CD1c-positive myeloid dendritic cell (primary cell): Measurements from ENCODE around the gene RALBP1.
A peak's percentile ranks its signal among the peaks of the same experiment; 100 is the strongest.
"Not testable (repeated sequence)": the region's sequence is repeated elsewhere in the genome, so short reads cannot be mapped to it uniquely, and the experiment has no call there.

Experiments
- DNase-seq: peaks from one replicate; pipeline ENCODE4 v3.0.0-alpha.2; 2016; ENCODE audit errors: extremely low spot score

RALBP1 gene

GRCh38 chr18:9454061-9454703 is 21.1 kb upstream of the RALBP1 start:
- DNase-seq = no peak

DNA sequence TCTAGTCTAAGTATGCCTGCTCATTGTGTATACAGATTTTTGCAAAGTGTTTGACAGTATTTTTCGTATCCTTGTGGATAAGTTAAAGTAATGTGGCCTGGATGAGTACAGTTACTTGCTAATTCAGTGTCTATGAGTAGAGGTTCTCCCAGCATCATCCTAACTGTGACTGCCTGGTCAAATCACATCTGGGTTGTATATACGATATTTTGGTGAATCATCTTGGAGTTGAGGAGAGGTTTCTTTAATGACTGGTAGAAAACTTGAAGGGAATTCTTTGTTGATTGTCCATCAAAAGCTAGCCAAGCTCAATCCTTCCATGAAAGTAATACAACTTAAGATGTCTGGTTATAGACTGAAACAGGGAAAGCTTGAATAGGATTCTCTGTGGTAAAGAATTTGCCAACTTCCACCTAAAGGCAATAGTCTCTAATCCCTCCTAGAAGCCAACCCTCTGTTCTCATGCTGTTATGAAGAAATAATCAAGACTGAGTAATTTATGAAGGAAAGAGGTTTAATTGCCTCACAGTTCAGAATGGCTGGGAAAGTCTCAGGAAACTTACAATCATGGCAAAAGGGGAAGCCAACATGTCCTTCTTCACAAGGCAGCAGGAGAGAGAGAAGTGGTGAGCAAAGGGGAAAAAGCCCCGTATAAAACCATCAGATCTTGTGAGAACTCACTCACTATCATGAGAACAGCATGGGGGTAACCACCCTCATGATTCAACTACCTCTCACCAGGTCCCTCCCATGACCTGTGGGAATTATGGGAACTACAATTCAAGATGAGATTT is 19.4 kb upstream of the RALBP1 start:
- no peak for DNase-seq

- DNase-seq = no peak
These were observed 9.2 kb upstream of the RALBP1 start for GRCh38 chr18:9466127-9466526.

DNA sequence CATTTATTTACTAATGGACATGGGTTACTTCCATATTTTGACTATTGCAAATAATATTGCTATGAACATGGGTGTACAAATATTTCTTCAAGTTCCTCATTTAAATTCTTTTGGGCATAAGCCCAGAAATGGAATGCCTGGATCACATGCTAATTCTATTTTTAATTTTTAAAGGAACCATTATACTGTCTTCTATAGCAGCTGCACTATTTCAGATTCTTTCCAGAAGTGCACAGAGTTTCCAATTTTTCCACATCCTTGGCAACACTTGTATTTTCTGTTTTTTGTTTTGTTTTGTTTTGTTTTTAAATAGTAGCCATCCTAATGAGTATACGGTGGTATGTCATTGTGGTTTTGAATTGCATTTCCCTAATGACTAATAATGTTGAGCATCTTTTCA is 8.5 kb upstream of the RALBP1 start:
- peak; percentile 43 for DNase-seq

DNA sequence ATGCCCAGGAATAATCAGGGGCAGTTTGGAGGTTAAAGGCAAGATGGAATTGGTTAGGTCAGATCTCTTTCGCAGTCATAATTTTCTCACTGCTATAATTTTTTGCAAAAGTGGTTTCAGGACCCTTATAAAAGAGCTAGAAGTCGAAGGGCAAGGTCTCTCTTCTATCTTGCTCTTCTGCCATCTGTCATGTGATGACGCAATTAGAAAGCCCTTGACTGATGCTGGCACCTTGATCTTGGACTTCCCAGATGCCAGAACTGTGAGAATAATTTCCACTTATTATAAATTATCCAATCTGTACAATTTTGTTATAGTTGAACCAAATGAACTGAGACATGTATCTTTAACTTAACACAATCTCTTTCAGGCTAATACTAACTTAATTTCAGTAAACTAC is 6.3 kb upstream of the RALBP1 start:
- DNase-seq = no peak

DNA sequence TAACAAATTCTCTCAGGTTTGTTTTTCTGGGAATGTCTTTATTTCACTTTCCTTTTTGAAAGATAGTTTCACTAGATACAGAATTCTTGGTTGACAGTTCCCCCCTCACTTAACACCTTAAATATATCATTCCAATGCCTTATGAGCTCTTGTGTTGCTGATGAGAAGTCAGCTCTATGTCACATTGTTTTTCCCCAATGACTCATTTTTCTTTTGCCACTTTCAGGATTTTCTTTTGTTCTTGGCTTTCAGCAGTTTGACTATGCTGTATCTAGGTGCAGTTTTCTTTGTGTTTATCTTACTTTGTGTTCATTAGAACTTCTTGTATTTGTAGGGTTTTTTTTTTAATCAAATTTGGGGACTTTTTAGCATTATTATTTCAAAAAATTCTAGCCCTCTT is 5.6 kb upstream of the RALBP1 start:
- no peak for DNase-seq

- DNase-seq = no peak
These were observed 968 bp upstream of the RALBP1 start for GRCh38 chr18:9474108-9474982.

- DNase-seq = peak; percentile 46
These were observed 604 bp downstream of the RALBP1 start for GRCh38 chr18:9475643-9476591.

DNA sequence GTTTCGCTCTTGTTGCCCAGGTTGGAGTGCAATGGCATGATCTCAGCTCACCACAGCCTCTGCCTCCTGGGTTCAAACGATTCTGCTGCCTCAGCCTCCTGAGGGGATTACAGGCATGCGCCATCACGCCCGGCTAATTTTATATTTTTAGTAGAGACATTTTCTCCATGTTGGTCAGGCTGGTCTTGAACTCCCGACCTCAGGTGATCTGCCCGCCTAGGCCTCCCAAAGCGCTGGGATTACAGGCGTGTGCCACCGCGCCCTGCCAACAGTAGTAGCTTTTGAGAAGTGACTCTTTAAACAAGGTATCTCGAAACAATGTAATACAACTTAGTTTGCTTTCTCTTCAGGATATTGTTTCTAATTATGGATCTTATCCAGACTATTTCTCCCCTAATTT is 1.6 kb downstream of the RALBP1 start:
- not testable (repeated sequence) for DNase-seq

- DNase-seq = no peak
These were observed 2.2 kb downstream of the RALBP1 start for GRCh38 chr18:9477509-9477908.

DNA sequence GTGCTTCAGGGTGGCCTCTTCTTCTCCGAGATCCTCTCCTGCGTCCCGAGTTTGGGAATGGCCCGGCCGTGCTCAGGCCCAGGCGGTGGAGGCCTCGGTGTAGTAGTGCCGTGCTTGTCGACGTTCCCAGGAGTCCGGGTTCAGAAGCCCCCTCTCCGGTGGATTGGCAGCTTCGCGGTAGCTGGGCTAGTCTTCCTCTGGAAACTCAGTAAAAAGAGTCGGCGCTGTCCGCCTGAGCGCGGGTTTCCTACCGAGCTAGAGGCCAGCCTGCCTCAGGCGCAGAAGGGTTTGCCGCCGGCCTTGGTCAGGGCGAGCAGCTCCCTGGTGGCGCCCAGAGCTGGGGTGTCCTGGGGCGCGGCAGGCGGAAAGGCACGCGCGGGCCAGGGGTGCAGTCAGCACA is 3.2 kb downstream of the RALBP1 start:
- no peak for DNase-seq

DNA sequence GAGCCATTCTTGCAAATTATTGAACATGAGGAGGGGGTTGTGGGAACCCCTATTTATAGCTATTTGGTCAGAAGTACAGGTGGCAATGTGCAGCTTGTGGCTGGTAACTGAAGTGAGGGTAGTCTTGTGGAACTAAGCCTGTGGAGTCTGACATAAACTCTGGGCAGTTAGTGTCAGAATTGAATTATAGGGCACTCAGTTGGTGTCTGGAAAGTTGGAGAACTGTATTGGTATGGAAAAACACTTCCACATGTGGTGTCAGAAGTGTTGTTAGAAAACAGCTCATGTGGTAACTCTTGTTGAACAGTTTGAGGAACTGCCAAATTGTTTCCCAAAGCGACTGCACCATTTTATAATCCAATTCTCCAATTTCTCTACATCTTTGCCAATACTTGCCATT is 7.5 kb downstream of the RALBP1 start:
- peak; percentile 43 for DNase-seq

GRCh38 chr18:9483526-9483925 is 8.2 kb downstream of the RALBP1 start:
- DNase-seq = no peak

DNA sequence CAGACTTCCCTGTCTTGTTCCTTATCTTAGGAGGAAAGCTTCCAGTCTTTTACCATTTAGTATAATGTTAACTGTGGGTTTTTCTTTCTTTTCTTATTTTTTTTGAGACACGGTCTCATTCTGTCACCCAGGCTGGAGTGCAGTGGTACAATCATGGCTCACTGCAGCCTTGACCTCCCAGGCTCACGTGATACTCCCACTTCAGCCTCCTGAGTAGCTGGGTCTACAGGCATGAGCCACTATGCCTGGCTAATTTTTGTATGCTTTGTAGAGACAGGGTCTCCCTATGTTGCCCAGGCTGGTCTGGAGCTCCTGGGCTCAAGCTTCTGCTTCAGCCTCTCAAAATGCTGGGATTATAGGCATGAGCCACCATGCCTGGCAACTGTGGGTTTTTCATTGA is 9.5 kb downstream of the RALBP1 start:
- not testable (repeated sequence) for DNase-seq

GRCh38 chr18:9488538-9488937 is 13.2 kb downstream of the RALBP1 start:
- DNase-seq = peak; percentile 37

DNA sequence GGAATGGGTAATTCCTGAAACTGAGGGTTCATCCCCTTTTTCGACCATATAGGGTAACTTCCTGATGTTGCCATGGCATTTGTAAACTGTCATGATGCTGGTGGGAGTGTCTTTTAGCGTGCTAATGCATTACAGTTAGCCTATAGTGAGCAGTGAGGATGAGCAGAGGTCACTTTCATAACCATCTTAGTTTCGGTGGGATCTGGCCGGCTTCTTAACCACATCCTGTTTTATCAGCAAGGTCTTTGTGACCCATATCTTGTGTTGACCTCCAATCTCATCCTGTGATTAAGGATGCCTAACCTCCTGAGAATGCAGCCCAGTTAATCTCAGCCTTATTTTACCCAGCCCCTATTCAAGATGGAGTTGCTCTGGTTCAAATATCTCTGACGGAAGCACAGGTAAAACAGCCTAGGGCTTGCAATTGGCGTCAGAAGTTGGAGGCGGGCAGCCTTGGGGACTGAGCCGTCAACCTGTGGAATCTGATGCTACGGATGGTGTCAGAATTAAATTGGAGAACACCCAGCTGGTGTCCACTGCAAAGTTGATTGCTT is 19.5 kb downstream of the RALBP1 start:
- DNase-seq = peak; percentile 86

DNA sequence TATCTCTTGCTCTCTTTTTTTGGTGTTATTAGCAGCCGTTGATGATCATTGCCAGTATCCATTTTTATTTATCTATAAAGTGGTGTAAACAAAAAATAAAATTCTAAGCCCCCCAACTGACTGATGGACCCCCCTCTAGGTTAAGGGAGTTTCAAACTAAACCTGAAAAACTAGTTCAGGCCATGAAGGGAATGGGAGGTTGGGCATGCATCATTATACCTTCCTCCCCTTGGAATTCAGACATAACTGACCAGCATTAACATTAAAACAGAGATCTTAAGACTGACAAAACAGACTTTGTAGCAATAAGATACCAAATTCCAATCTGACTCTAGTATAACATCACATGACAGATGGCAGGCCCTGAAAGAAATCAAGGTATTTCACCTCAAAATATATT is 20.2 kb downstream of the RALBP1 start:
- no peak for DNase-seq

DNA sequence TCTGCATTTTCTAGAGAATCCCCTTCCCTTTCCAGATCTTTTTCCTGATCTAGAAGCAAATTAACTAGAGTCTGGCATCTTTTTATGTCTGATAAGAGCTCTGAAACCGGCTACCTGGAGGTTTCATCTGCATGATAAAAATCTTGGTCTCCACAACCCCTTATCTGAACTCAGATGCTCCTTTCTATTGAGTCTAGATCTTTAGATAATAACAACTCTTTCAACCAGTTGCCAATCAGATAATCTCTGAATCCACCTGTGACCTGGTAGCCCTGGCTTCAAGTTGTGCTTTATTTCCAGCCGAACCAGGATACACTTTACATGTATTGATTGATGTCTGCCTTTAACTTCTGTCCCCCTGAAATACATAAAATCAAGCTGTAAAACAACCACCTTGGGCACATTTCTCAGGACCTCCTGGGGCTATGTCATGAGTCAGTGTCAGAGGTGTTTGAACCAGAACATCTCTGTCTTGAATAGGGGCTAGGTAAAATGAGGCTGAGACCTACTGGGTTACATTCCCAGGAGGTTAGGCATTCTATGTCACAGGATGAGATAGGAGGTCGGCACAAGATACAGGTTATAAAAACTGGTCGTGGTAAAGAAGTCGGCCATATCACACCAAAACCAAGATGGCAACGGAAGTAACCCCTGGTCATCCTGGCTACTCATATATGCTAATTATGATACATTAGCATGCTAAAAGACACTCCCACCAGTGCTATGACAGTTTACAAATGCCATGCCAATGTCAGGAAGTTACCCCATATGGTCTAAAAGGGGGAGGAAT is 20.8 kb downstream of the RALBP1 start:
- DNase-seq = no peak

DNA sequence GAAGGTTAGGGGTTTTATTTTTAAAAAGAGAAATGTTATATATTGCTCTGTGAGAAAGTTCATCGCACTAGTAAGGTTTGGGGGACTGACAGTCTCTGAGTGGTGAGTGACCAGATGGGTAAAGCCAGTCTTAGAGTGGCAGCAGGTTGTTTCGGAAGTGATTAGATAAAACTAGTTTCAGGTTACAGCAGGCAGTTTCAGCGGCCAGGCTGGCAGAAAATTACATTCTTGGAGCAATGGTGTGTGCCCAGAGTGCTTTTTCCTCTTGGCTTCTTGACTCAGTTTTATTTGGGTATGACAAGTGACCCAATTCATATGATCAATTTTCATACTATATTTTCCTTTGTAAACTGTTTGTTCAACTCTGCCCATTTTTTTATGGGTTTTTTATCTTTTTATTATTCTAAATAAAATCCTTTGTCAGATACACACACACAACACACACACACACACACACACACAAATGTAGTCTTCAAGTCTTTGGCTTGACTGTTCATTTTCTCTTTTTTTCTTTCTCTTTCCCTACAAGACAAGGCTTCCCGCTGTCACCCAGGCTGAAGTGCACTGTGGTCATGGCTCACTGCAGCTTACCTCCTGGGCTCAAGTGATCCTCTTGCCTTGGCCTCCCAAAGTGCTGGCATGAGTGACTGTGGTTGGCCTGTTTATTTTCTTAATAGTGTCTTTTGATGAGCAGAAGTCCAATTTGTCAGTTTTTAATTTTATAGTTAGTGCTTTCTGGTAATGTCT is 30.9 kb downstream of the RALBP1 start:
- DNase-seq = no peak
